Stimulated activated CD8-positive, alpha-beta memory T cell treated with anti-CD3 and anti-CD28 coated beads, Interleukin-2, amount 100 ng/mL, for 48 hours (primary cell): ENCODE results near the gene CCER1.
"Not testable (repeated sequence)": the region's sequence is repeated elsewhere in the genome, so short reads cannot be mapped to it uniquely, and the experiment has no call there.

ENCODE experiments used
- DNase-seq, 2 donors: peaks; one replicate each; pipeline ENCODE4 v3.0.0-alpha.2; 2020; ENCODE audit warnings: low read depth in 2 of 2

The CCER1 gene, protein sequence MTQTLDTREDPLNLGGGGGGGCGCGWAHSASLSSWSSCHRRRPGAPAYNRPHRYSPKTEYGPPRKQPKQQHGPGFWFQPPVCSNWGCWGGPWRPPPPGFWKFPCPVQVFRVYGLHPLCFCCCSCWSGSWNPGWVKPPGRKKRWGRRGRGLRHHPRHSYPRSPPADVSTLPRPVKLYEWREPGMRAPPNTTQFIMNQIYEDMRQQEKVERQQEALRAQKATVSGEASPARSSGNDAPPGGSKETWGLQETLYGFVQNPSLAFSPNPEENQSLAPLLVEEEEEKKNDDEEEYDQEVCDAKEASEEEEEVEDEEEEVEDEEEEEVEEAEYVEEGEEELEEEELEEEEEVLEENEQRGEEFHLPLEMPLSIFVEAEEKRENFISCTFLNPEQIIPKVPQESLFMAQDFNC

DNA sequence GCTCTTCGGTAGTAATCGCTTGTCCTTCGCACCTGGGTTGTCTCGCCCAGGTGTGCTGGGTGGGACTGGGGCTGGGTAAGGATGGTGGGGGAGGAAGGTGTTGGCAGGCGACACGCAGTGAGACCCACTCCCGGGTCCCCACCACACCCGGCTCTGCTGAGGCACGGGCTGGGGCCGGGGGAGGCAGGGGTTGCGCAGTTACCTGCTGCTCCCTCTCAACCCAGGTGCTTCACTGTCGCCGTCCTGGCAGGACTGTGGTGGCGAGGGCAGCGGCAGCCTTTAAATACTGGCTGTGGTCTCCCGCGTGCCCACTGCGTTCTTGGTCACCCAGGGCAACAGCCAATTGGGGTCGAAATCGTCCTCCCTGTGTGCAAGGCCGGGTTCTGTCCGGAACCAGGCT lies at the start of gene CCER1:
Gene CCER1 (minus strand): TSS at position 256 of the 400 bp plus-strand sequence. CDS start 434 bp downstream, outside the sequence.
- DNase-seq = no peak

DNA sequence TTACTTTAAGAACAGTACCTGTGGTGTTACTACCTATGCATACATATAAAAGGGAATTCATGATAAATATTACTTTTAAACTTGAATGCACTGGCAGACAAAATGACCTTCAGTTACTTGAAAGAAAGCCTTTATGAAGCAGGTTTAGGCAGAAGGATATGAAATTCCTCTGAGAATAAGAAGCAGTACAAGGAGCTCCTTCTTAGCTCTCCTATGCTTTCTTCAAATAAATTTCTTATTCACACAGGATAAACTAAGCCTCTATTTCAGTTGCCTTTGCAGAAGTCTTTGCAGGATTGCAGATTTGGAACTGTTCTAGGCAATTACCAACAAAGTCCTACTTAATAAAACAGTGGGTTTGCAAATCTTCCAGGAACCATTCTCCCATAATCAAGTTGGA lies 48.8 kb upstream of the CCER1 start:
- no peak for DNase-seq

DNA sequence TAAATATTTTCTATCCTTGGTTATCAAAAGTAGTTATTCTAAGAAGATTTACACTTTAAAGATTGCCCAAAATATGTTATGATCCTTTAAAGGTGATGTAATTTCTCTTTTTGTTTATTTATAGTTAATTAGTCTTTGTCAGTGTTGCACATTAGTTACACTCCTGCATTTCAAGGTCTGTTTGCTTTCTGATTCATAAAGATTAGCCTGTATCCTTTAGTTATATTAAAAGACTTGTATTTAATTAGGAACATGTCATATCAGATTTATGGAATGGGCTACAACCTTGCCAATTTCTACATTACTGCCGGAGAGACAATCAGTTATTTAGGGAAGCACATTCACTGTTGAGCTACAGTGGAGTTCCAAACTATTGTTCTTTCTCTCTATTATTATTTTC lies 46.3 kb upstream of the CCER1 start:
- no peak for DNase-seq

DNA sequence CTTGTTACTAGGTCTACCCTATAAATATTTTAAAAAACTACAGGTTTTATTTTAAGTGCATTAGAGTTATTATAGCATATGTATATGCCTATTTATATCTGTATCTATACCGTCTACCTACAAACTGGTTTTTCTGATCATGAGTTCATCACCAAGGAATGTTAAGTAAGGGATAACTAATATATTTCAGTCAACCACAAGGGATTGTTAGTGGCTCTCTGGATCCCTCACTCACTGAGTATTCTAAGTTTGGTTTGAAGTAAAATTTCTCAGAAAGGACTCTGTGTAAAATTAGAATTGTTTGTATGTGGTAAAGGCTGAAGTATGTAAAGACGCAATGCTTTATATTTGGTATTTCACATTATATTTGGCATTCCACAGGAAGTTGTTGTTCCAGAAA lies 45.0 kb upstream of the CCER1 start:
- no peak for DNase-seq

DNA sequence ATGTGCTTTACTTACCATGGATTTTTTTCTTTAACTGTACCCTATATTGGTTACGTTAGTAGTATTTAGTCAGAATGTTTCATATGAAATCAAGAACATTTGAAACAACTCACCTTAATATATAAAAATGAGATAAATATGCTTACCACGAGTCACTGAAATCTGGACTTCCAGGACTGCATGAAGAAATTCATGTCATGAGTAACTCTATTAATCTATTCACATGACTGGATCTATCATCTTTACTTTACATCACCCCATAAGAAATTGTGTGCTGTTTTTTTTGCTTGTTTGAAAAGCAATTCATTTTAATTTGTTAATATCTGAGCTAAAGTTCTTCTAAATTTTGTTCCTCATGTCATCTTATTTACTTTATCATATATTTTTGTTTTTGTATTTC lies 44.6 kb upstream of the CCER1 start:
- no peak for DNase-seq

DNA sequence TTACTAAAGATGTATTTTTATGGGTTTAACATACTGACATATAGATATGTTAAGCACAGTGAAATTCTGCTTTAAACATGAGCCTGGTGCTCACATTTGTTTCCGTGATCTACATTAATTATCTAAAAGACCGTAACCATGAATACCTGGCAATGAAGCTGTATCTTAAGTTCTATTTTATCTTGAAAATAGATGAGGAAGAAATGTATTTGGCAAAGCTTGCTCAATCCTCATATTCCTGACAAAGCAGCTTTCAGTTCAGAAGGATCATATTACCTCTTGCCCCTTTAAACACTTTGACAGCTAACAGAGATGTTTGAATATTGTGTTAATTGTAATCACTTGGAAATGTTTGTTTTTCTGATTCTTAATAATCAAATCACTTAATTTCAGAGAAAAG lies 40.0 kb upstream of the CCER1 start:
- DNase-seq = no peak

DNA sequence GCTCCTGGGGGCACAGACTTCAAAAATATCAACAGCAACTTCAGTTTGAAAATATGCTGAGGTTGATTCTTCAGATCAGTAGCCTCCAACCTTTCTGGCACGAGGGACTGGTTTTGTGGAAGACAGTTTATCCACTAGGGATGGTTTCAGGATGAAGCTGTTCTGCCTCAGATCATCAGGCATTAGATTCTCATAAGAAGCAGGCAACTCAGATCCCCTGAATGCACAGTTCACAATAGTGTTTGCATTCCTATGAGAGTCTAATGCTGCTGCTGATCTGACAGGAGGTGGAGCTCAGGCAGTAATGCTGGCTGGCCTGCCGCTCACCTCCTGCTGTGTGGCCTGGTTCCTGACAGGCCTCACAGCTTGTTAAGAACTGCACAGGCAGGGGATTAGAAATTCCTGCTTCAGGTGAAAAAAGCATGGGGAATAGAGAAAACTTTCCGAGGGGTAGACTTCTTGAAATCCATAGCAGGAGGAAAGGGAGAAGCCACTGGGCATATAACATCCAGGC lies 37.0 kb upstream of the CCER1 start:
- DNase-seq = no peak

DNA sequence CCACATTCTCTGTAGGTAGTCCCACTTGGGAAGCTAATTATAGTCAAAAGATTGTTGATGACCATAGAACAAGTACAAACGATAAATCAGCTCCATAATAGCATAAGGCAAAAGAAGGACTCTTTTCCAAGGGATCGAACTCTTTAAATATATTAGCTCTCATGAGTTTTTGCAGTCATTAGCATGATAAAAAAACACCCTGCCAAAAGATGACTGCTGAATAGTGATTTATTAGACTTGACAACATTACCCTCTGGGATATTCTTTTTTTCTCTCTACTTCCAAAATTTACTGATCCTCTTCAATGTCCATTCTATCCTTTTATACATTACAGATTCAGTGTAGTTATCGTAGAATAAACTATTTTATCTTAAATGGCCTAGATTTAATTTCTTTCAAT lies 35.6 kb upstream of the CCER1 start:
- DNase-seq = no peak

DNA sequence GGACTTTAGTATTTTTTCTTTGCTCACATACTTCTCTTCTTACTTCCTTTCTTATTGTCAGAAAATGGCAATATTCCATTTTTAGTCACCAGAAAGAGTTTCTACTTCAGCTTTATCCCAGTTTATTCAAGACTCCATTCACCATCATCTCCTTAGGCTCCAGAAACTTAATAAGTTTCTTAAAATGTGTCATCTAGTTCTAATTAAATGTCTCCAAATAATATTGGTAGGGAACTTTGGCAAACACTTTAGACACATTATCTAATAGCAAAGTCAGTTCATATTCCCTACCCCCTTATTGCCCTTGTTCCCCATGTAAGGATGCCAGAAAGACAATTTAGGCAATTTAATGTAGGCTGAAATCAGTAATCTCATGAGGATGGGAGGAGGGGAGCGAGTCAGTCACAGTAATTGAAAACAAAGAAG lies 34.7 kb upstream of the CCER1 start:
- no peak for DNase-seq

DNA sequence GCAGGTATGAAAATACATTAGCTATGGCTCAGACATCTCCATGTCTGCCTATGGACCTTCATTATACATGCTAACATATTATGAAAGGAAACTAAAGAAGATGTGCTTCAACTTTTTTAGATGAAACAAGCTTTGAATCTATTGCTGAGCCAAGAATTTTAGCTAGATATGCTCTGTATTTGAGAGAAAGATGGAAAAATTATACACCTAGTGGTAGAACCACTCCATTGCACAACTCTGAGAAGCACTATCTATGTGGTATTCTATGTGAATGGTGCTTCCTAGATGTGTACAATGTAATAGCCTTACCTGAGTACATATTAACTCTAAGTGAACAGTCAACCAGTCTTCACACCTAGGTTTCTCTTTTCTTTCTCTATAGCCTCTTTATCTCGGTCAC lies 32.5 kb upstream of the CCER1 start:
- no peak for DNase-seq

DNA sequence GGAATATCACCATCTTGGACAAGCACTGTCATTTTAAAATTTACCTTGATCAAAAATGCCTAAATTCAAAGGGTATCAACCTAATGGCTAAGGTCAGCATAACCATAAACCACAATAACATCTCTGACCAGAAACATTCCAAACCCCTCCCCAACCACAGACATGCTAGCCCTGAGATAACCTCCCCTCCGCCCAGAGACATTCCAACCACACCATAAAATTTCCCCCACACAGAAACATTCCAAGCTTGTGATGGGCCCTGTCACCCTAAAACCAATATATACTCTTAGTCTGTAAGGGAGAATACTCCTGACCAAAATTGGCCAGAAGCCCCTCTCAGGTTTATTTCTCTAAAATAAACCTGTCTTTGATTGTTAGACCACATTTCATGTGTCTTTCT lies 32.1 kb upstream of the CCER1 start:
- no peak for DNase-seq

DNA sequence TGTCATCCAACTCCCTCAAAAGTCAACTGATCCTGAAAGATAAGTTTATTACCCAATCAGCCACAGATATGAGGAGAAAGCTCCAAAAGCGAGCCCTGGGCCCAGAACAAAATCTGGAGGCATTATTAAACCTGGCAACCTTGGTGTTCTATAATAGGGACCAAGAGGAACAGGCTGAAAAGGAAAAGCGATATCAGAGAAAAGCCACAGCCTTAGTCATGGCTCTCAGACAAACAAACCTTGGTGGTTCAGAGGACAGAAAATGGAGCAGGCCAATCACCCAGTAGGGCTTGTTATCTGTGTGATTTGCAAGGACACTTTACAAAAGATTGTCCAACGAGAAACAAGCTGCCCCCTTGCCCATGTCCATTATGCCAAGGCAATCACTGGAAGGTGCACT lies 30.4 kb upstream of the CCER1 start:
- DNase-seq = not testable (repeated sequence)

DNA sequence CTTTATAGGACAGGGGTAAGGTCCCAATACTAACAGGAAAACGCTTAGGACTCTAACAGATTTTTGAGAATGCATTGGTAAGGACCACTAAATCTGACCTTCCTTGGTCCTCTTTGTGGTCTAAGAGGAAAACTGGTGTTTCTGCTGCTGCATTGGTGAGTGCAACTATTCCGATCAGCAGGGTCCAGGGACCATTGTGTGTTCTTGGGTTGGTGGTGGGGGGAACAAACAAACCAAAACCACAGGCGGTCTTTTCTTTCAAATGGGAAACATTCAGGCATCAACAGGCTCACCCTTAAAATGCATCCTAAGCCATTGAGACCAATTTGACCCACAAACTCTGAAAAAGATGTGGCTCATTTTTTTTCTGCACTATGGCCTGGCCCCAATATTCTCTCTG lies 29.1 kb upstream of the CCER1 start:
- DNase-seq = no peak

DNA sequence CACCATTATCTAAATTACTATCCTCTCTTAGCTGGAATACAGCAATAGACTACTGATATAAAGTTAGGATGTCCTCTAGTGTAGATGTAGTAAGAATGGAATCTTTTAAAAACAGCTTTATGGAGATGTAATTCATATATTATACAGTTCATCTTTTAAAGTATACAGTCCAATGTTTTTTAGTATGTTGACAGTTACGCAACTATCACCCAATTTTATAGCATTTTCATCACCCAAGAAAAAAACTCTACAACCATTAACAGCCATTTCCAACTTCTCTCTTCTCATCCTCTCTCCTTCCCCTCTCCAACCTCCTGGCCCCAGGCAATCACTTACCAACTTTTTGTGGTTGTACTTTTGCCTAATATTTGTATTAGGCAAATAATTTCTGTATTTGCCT lies 27.2 kb upstream of the CCER1 start:
- no peak for DNase-seq

DNA sequence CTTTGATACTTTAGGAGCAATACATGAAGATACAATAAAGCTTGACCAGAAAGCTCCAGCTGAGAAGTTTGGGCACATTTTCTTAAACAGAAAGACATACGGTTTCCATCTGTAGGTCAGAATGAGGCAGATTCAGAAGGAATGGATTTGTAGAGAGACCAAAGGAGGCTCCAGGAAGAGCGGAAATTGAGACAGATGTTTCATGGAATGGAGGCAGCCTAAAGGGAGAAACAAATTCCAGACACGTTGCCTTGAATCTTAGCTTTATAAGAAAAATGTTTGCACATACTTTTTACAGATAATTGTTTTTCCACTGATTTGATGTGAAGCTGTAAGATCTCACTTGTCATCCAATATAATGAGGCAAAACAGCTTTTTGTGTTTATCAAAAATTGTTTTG lies 25.0 kb upstream of the CCER1 start:
- no peak for DNase-seq

DNA sequence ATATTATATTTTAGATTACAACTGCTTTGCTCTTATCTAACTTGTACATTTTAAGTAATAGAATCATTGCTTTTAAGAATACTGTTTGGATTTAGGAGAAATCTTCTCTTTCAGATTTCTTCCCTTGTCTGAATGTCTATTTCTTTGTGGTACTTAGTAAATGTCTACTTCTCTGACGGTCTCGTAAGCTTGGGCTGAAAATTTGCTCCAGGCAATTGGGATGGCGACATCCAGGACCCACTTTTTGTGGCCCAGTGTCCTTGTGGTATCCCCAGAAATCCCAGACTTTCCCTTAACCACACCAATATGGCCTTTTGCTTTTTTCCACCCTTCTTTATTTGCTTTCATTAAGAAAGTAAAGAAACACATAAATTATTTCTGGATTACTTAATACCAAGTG lies 24.0 kb upstream of the CCER1 start:
- DNase-seq = no peak

DNA sequence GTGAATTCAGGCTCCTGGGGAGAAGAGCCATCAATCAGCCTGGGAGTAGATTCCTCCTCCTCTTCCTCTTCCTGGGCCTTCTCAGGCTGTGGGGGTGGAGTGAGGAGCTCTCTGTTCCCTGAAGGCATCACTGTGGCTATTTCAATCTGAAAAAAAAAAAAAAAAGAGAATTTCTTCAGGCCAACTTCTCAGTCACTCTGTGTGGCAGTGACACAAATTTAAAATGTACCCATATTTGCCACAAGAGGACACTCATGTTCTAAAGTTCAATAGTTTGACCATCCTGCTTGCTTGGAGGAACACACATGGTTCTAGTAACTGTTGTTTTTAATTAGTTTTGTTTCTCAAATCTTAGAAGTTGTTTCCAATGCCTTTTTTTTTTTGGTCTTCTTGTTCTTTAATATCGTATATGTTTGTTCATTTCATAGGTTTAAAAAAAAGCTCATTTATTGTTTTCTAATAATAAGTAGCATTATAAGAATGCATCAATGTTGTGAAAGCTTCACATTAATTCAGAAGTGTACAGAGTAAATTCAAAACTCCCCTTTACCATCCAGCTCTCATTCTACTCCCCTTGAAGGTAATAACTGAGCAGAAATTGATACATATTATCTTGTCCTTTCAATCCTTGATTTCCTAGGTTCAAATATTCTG lies 23.3 kb upstream of the CCER1 start:
- DNase-seq = no peak

DNA sequence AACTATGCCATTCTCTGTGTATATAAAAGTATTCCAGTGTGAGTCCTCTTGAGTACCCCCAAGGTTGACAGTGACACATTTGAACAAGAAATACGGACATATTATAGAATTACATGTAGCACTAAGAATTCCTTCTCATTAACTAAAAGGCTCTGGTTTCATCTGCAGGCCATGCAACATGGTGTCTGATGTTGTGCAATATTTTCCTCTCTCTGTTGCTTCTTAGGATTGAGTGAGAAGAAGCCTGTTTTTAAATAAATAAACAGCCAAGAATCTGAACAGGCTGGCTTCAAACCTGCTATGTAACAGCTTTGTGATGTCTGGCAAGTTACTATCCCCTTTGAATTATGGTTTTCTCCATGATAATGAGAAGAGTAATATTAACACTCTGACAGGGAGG lies 22.2 kb upstream of the CCER1 start:
- DNase-seq = no peak

DNA sequence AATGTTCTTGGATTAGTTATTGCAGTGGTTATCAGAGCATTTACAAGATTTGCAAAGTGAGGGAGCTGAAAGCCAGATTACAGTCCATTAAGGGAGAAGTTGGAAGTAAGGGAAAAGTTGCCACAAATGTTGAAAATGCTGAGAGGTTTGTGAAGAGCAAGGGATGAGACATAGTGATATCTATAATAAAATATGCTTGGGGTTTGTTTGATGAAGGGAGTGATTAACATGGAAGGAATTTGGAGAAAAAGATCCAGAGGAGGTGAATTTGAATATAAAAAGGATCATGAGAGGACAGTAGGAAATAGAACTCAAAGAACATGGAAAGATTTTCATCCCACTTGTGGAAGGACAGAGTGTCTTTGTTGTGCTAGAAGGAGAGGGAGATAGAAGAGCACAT lies 19.3 kb upstream of the CCER1 start:
- no peak for DNase-seq

DNA sequence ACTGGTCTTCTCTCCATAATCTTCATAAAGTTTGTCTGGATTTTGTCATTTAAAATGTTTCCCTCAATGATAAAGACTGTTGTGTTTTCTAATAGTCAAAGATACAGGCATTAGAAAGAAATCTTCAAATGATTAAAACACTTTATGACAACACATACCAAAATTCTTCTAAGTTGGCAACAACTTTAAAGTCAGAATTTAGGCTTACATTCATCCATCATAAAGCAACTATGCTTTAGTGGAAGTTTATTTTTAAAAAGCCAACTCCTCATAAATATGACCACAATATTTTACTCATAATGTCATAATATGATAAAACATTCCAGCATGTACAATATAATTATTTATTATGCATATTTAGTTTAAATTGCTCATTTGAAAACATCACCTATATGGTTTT lies 17.2 kb upstream of the CCER1 start:
- no peak for DNase-seq

DNA sequence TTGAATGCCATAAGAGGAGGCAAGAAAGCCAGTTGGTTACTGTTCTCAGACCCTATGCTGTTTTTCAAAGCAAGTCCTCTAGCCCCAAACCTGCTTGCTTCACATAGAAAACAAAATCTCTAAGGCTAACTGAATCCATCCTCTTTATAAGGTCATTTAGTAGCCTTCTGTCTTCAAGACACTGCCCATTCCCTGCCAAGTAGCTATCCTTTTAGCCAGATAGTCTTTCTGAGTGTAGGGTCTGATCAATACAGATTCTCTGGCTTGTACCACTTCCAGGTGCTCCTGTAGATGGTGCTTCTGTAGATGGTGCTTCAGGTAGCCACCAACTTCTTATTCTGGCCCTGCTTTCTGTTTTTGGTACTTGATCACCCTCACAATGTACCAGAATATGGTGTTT lies 15.9 kb upstream of the CCER1 start:
- no peak for DNase-seq

DNA sequence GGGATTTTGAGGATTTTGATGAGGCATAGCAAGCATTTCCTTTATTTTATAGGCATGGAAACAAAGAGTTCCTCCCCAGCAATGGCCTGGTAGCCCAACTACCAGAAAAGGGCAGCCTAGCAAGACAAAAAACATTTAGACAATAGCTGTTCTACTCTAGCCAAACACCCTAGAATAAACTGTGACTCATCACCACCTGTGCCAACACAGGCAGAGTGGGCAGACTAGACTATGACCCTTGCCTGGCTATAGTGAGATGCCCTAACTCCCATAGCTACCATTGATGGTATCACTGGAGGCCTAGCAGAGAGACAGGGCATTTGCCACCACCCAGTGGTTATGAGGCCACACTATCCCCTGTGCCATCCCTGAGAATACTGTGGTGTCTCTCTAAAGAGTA lies 15.5 kb upstream of the CCER1 start:
- no peak for DNase-seq

DNA sequence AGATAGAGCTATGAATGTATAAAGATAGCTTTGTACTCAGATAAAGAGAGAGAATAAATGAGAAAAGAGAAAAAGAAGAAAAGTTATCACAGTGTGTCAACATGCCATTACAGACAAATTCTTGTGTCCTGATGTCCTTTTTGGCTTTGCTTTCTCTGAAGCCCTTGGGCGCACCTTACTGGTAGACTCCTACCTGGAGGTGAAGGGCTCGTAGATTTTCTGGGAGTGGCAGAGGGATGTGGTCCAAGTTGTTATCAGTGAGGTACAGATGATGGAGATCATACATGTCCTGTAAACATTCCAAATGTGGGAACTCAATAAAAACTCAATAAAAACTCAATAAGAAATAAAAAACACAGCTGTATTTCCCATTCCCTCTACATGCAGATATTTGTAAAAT lies 14.9 kb upstream of the CCER1 start:
- no peak for DNase-seq
